GM13976 (cell line): ENCODE measurements around the gene SRRM4.

Experiments
- DNase-seq: peaks from one replicate; pipeline ENCODE4 v3.0.0; 2012; ENCODE audit warnings: low spot score
- CTCF ChIP-seq: IDR thresholded peaks from 2 replicates; pipeline ENCODE4 v1.5.1; 2012; ENCODE audit warnings: borderline replicate concordance, mild to moderate bottlenecking; ENCODE audit not compliant: insufficient read depth; ENCODE audit errors: extremely low read depth, missing control alignments, control extremely low read depth
- in situ Hi-C: fragments of 300-500 bp; cut with MboI; formaldehyde crosslinking; loops from one replicate; pipeline ENCODE4 v1.12.0; 2022; ENCODE audit warnings: low sequenced_read_pairs, mixed read lengths, inconsistent platforms; ENCODE audit not compliant: unreplicated experiment

SRRM4 gene

GRCh38 chr12:118964988-118965387 is 16.4 kb upstream of the SRRM4 start:
- in situ Hi-C loops = no loop called here
- TF ChIP-seq CTCF = no peak
- no peak for DNase-seq

GRCh38 chr12:118970856-118971255 is 10.5 kb upstream of the SRRM4 start:
- no peak for TF ChIP-seq CTCF
- in situ Hi-C loops = no loop called here
- DNase-seq = no peak

DNA sequence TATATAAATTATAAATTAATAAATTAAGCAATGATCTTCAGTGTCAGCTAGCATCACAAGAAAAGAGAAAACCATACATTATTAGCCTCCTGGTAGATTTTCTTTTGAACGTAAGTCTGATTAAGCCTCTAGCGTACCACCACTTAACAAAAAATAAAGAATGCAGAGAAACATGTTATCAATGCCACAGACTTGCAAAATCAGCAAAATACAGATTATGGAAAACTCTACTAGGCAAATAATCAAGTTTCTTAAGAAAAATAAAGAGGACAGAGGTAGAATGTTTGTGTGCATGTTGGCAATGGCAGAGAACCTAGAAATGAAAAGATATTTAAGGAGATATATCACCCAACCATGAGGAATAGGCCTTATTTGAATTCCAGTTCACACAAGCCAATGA is 8.4 kb upstream of the SRRM4 start:
- TF ChIP-seq CTCF = no peak
- no peak for DNase-seq
- in situ Hi-C loops = no loop called here

- TF ChIP-seq CTCF = peak; percentile 44
- in situ Hi-C loops = no loop called here
- DNase-seq = peak; percentile 77
Observed at GRCh38 chr12:118979763-118980406, 1.5 kb upstream of the SRRM4 start.

DNA sequence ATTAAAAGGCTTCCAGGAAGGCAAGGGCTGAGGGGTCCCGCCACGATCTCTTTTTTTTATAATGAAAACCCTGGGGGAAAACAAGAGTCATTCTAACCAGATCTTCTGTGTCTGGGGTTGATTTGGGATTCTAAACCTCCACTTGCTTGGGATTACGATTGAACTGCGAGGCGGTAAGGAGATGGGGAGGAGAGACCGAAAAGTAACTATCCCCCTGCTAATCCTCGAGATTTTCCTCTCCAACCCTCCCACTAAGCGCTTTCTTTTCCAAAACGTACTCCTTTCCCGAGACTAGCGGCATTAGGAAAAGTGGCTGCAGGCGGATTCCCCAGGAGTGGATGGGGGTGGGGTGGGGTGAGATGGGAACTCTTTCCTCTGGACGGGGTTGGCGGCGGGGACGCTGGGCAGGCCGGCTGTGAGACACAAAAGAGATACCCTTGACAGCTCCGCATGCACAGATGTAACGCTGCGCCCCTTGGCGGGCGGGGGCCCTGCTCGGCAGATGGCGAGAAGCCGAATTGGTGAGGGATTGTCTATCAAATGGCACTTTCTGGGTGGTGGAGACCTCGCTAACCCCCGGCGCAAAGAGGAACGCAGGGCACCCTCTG is 830 bp upstream of the SRRM4 start:
- in situ Hi-C loops = no loop called here
- TF ChIP-seq CTCF = no peak
- peak; percentile 30 for DNase-seq

GRCh38 chr12:118982302-118982701 is 961 bp downstream of the SRRM4 start:
- TF ChIP-seq CTCF = no peak
- in situ Hi-C loops = no loop called here
- no peak for DNase-seq
